T-cell (primary cell): Measurements from ENCODE around the gene KLHL25. TPM values are rescaled to one million over a fixed set of nuclear protein-coding genes. Genes with fewer than 3 reads are reported as not detected.

ENCODE experiments used
- ATAC-seq, 4 experiments: fragments of 200-7000 bp in 3 of 4; fragments of 150-1000 bp in 1 of 4; cut with Tn5 transposase; replicated peaks in 1 of 4; 1 replicate in 3 of 4; 2 replicates in 1 of 4; pipeline ENCODE4 v1.10.0; 2021; ENCODE audit warnings: moderate library complexity in 3 of 4, mild to moderate bottlenecking in 2 of 4, moderate number of reproducible peaks in 1 of 4
- CTCF ChIA-PET, 2 donors: fragments of 300-600 bp; sonication (Branson Sonifier 250); formaldehyde crosslinking; loops; one replicate each; lab custom pipeline; 2022; ENCODE audit warnings: antibody characterized with exemption in 2 of 2; lab: Charles Lee
- POLR2A ChIA-PET, 2 donors: fragments of 300-600 bp; sonication (Branson Sonifier 250); formaldehyde crosslinking; loops; one replicate each; lab custom pipeline; 2022; ENCODE audit warnings: antibody characterized with exemption in 2 of 2; lab: Charles Lee
- DNase-seq, 35 experiments: peaks; one replicate each; pipeline versions ENCODE4 v3.0.0 to v3.0.0-alpha.2; 2013 to 2023
- H3K27ac ChIP-seq: one replicate; pipeline ENCODE4 v1.5.1; 2013; ENCODE audit warnings: low read length
- H3K27me3 ChIP-seq, 2 experiments: replicated peaks in 1 of 2; 1 replicate in 1 of 2; 2 replicates in 1 of 2; pipeline versions ENCODE4 v1.6.1 to v1.7.0; 2013; ENCODE audit warnings: low read length in 1 of 2, mixed read lengths in 1 of 2; ENCODE audit not compliant: control insufficient read depth in 2 of 2, insufficient read depth in 2 of 2; ENCODE audit errors: extremely low read depth in 1 of 2
- H3K36me3 ChIP-seq, 2 donors: 1 replicate in 1 of 2; 2 replicates in 1 of 2; pipeline versions ENCODE4 v1.6.1 to v1.7.0; 2013; ENCODE audit warnings: low read length in 1 of 2; ENCODE audit not compliant: control insufficient read depth in 2 of 2, insufficient read depth in 1 of 2; ENCODE audit errors: extremely low read depth in 1 of 2
- H3K4me1 ChIP-seq, 2 experiments: 1 replicate in 1 of 2; 2 replicates in 1 of 2; pipeline versions ENCODE4 v1.6.1 to v1.7.0; 2013; ENCODE audit warnings: low read length in 2 of 2, mixed read lengths in 1 of 2; ENCODE audit not compliant: insufficient read depth in 2 of 2, control insufficient read depth in 1 of 2; ENCODE audit errors: extremely low read depth in 1 of 2
- H3K4me3 ChIP-seq, 2 donors: 1 replicate in 1 of 2; 2 replicates in 1 of 2; pipeline versions ENCODE4 v1.5.1 to v1.7.0; 2013; ENCODE audit warnings: mild to moderate bottlenecking in 2 of 2, low read length in 1 of 2, moderate library complexity in 1 of 2; ENCODE audit not compliant: control insufficient read depth in 1 of 2; ENCODE audit errors: extremely low read depth in 1 of 2
- H3K9me3 ChIP-seq: 2 replicates; pipeline ENCODE4 v1.7.0; 2013
- H3K27ac Mint-ChIP-seq, 2 donors: one replicate each; pipeline ENCODE4 v1.8.0; 2020 to 2021; ENCODE audit warnings: mild to moderate bottlenecking in 2 of 2, mixed read lengths in 2 of 2
- H3K27me3 Mint-ChIP-seq, 2 donors: one replicate each; pipeline ENCODE4 v1.8.0; 2021 to 2022; ENCODE audit warnings: mixed read lengths in 2 of 2
- H3K36me3 Mint-ChIP-seq: one replicate; pipeline ENCODE4 v1.8.0; 2021; ENCODE audit warnings: mixed read lengths
- H3K4me1 Mint-ChIP-seq, 3 donors: one replicate each; pipeline ENCODE4 v1.8.0; 2020 to 2022; ENCODE audit warnings: mixed read lengths in 3 of 3, mild to moderate bottlenecking in 1 of 3
- H3K4me3 Mint-ChIP-seq, 3 donors: one replicate each; pipeline ENCODE4 v1.8.0; 2020 to 2022; ENCODE audit warnings: mild to moderate bottlenecking in 3 of 3, mixed read lengths in 3 of 3, moderate library complexity in 3 of 3
- H3K9me3 Mint-ChIP-seq, 3 donors: one replicate each; pipeline ENCODE4 v1.8.0; 2020 to 2022; ENCODE audit warnings: mixed read lengths in 3 of 3
- WGBS: methylation state at CpG from one replicate; pipeline ENCODE4 v1.1.5; 2013; ENCODE audit warnings: missing lambda C conversion rate; ENCODE audit not compliant: insufficient coverage; 5-methylcytosine and 5-hydroxymethylcytosine counted together
- total RNA-seq, 35 experiments: library from RNA in 6 of 35; stranded (reverse) in 6 of 35; fragments of 120-200 nt in 1 of 35; gene quantifications; one replicate each; pipeline versions ENCODE4 v1.2.1 to v1.2.4 and lab custom pipeline; 2013 to 2026

Gene KLHL25
- total RNA-seq, 5 donors from 2014 or later (not counting 1 experiment from before 2014, with no cell fraction given) = 7.9 to 16.7 (median 13.6) TPM

- Mint-ChIP-seq H3K27me3 (no peaks in the 10 kb centered on the region), H3K4me3 (no peak overlapping the region), H3K27ac (peak overlapping the region in 1 of 2 donors; percentile 43), H3K36me3 (peaks cover 3% of the 10 kb centered on the region), H3K4me1 (peaks cover 68 to 78% (median 72%) of the 10 kb centered on the region in 3 donors), H3K9me3 (no peaks in the 10 kb centered on the region)
- ATAC-seq = no peak
- ChIA-PET POLR2A (no interaction called here), CTCF (no interaction called here)
- Histone ChIP-seq H3K27ac (no peak overlapping the region), H3K36me3 (no peaks in the 10 kb centered on the region), H3K4me1 (peaks cover 23 to 54% of the 10 kb centered on the region in 2 experiments), H3K9me3 (no peaks in the 10 kb centered on the region), H3K27me3 (no peaks in the 10 kb centered on the region), H3K4me3 (no peak overlapping the region)
- 92% methylated on average over 6 of the region's 7 CpGs for WGBS
- no peak for DNase-seq
These were observed 5.2 kb downstream of the KLHL25 start for GRCh38 chr15:85789496-85789875.

DNA sequence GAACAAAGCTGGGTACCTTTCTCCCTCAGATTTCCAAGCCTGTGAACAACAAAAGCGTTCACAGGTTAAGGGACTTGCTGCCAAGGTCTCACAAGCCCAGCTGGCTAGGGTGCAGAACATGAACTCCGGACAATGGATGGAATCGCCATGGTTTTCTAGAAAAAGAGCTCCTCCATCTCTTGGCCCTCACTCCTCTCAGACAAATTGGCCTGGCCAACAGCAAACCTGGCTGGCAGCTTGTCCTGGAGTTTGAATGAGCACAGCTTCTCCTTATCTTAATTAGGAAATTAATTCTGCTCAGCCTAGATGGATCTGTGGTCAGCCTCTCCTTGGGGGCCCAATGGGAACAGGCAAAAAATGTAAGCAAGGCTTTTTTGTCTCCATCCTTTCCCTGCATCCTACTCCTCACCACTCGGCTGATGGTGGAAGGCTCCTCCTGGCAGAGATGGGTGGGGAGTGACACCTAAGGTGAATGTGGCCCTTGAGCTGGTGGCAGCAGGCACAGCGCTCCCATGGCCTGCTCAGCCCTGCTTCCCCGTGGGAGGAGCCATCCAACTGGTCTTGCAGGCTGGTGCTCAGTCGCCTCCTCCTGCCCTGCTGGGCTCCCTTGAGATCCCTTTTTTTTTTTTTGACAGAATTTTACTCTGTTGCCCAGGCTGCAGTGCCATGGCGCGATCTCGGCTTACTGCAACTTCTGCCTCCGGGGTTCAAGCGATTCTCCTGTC lies 5.8 kb downstream of the KLHL25 start:
- POLR2A ChIA-PET = no interaction called here
- Histone ChIP-seq H3K27ac (no peak overlapping the region), H3K9me3 (no peaks in the 10 kb centered on the region), H3K4me3 (no peak overlapping the region), H3K4me1 (peaks cover 23 to 58% of the 10 kb centered on the region in 2 experiments), H3K36me3 (no peaks in the 10 kb centered on the region), H3K27me3 (no peaks in the 10 kb centered on the region)
- ATAC-seq (no peak), DNase-seq (no peak)
- Mint-ChIP-seq H3K4me3 (no peak overlapping the region), H3K36me3 (peaks cover 3% of the 10 kb centered on the region), H3K4me1 (peaks cover 71 to 81% (median 76%) of the 10 kb centered on the region in 3 donors), H3K27me3 (no peaks in the 10 kb centered on the region), H3K9me3 (no peaks in the 10 kb centered on the region), H3K27ac (peak overlapping the region; percentile 40 to 76)
- CTCF ChIA-PET = interaction anchor here (0.7 to 1.0 kb wide), 2 partner anchors 62 to 125 kb away, joined by 3 read pairs; no protein-coding TSS in a partner anchor
- 92% methylated on average over 7 of the region's 12 CpGs for WGBS

- H3K9me3 Mint-ChIP-seq = no peaks in the 10 kb centered on the region
- peaks cover 67 to 68% (median 68%) of the 10 kb centered on the region in 3 donors for H3K4me1 Mint-ChIP-seq
- ChIA-PET POLR2A (interaction anchor here in 1 of 2 donors (0.6 kb wide), 1 partner anchor 17 kb away, joined by 3 read pairs; no protein-coding TSS in a partner anchor), CTCF (no interaction called here)
- no peak overlapping the region for H3K27ac ChIP-seq
- DNase-seq (no peak), ATAC-seq (no peak)
- peak overlapping the region in 1 of 3 donors; percentile 81 for H3K4me3 Mint-ChIP-seq
- no peaks in the 10 kb centered on the region for H3K9me3 ChIP-seq
- peaks cover 20 to 41% of the 10 kb centered on the region in 2 experiments for H3K4me1 ChIP-seq
- H3K27ac Mint-ChIP-seq = peak overlapping the region; percentile 91
- H3K27me3 ChIP-seq = no peaks in the 10 kb centered on the region
- no peak overlapping the region for H3K4me3 ChIP-seq
- H3K36me3 Mint-ChIP-seq = peaks cover 3% of the 10 kb centered on the region
- WGBS = 100% methylated on average over 1 of the region's 3 CpGs
- no peaks in the 10 kb centered on the region for H3K27me3 Mint-ChIP-seq
- no peaks in the 10 kb centered on the region for H3K36me3 ChIP-seq
These were observed 8.0 kb downstream of the KLHL25 start for GRCh38 chr15:85786781-85787114.

GRCh38 chr15:85785887-85786780 lies 8.6 kb downstream of the KLHL25 start:
- peak overlapping the region; percentile 52 for H3K27ac ChIP-seq
- peaks cover 3% of the 10 kb centered on the region for H3K36me3 Mint-ChIP-seq
- no peaks in the 10 kb centered on the region for H3K27me3 Mint-ChIP-seq
- peak overlapping the region; percentile 54 to 81 (median 74) for H3K4me3 Mint-ChIP-seq
- H3K9me3 Mint-ChIP-seq = no peaks in the 10 kb centered on the region
- H3K36me3 ChIP-seq = no peaks in the 10 kb centered on the region
- no peaks in the 10 kb centered on the region for H3K27me3 ChIP-seq
- H3K27ac Mint-ChIP-seq = peak overlapping the region; percentile 91
- H3K4me3 ChIP-seq = peak overlapping the region; percentile 28 to 58
- H3K4me1 ChIP-seq = peaks cover 20 to 40% of the 10 kb centered on the region in 2 experiments
- H3K4me1 Mint-ChIP-seq = peaks cover 62 to 65% (median 65%) of the 10 kb centered on the region in 3 donors
- 42% methylated on average over 6 of the region's 10 CpGs for WGBS
- ChIA-PET POLR2A (interaction anchor here (0.5 to 0.6 kb wide), 3 partner anchors 17 to 339 kb away, joined by 3 to 4 read pairs (median 3); no protein-coding TSS in a partner anchor), CTCF (interaction anchor here in 1 of 2 donors (0.7 kb wide), 1 partner anchor 470 kb away, joined by 3 read pairs; no protein-coding TSS in a partner anchor)
- no peak for DNase-seq
- no peaks in the 10 kb centered on the region for H3K9me3 ChIP-seq
- ATAC-seq = peak in 3 of 4 experiments; percentile 29 to 46 (median 39)

GRCh38 chr15:85782064-85782463 lies 12.7 kb downstream of the KLHL25 start:
- Mint-ChIP-seq H3K4me1 (peaks cover 63 to 66% (median 64%) of the 10 kb centered on the region in 3 donors), H3K4me3 (no peak overlapping the region), H3K27me3 (no peaks in the 10 kb centered on the region), H3K36me3 (peaks cover 10% of the 10 kb centered on the region), H3K27ac (no peak overlapping the region), H3K9me3 (no peaks in the 10 kb centered on the region)
- ChIA-PET POLR2A (interaction anchor here in 1 of 2 donors (0.7 kb wide), 1 partner anchor 42 kb away, joined by 3 read pairs; no protein-coding TSS in a partner anchor), CTCF (no interaction called here)
- DNase-seq (no peak), ATAC-seq (no peak)
- Histone ChIP-seq H3K27me3 (no peaks in the 10 kb centered on the region), H3K9me3 (no peaks in the 10 kb centered on the region), H3K36me3 (no peaks in the 10 kb centered on the region), H3K4me3 (no peak overlapping the region), H3K4me1 (peaks cover 20 to 33% of the 10 kb centered on the region in 2 experiments), H3K27ac (no peak overlapping the region)
- 93% methylated on average over 4 of the region's 6 CpGs for WGBS

GRCh38 chr15:85781099-85781498 lies 13.6 kb downstream of the KLHL25 start:
- no peaks in the 10 kb centered on the region for H3K9me3 Mint-ChIP-seq
- ChIA-PET POLR2A (interaction anchor here in 1 of 2 donors (0.7 kb wide), 1 partner anchor 41 kb away, joined by 3 read pairs; no protein-coding TSS in a partner anchor), CTCF (no interaction called here)
- H3K27me3 ChIP-seq = no peaks in the 10 kb centered on the region
- peaks cover 13 to 26% of the 10 kb centered on the region in 2 experiments for H3K4me1 ChIP-seq
- no peak overlapping the region for H3K4me3 Mint-ChIP-seq
- no peak overlapping the region for H3K27ac Mint-ChIP-seq
- no peaks in the 10 kb centered on the region for H3K27me3 Mint-ChIP-seq
- H3K27ac ChIP-seq = no peak overlapping the region
- no peak overlapping the region for H3K4me3 ChIP-seq
- H3K4me1 Mint-ChIP-seq = peaks cover 55 to 62% (median 57%) of the 10 kb centered on the region in 3 donors
- H3K36me3 Mint-ChIP-seq = peaks cover 10% of the 10 kb centered on the region
- no peaks in the 10 kb centered on the region for H3K9me3 ChIP-seq
- WGBS = 97% methylated on average over 5 of the region's 7 CpGs
- H3K36me3 ChIP-seq = no peaks in the 10 kb centered on the region
- DNase-seq = no peak
- ATAC-seq = no peak
